BJ (cell line): ENCODE measurements around the gene RNF43. TPM values are rescaled to one million over a fixed set of nuclear protein-coding genes. Genes with fewer than 3 reads are reported as not detected.

Source experiments
- CTCF ChIA-PET: fragments of 350-600 bp; formaldehyde crosslinking; extraction: SDS; loops from one replicate; lab custom pipeline; 2021; ENCODE audit warnings: antibody characterized with exemption, inconsistent platforms; lab: Yijun Ruan, JAX
- POLR2A ChIA-PET: fragments of 300-600 bp; sonication (Branson Sonifier 250); formaldehyde crosslinking; extraction: SDS; loops from one replicate; lab custom pipeline; 2021; ENCODE audit warnings: antibody characterized with exemption; lab: Charles Lee
- DNase-seq: peaks from one replicate; pipeline ENCODE4 v3.0.0-alpha.2; 2011; ENCODE audit warnings: low read depth
- H3K27me3 ChIP-seq: 2 replicates; pipeline ENCODE4 v1.6.0; 2011; ENCODE audit warnings: low read length; ENCODE audit not compliant: control insufficient read depth, insufficient read depth
- H3K36me3 ChIP-seq: 2 replicates; pipeline ENCODE4 v1.5.1; 2011; ENCODE audit warnings: low read length; ENCODE audit not compliant: control insufficient read depth, insufficient read depth
- H3K4me3 ChIP-seq: 2 replicates; pipeline ENCODE4 v1.5.1; 2011; ENCODE audit warnings: low read depth, mild to moderate bottlenecking, control low read depth, low read length
- CTCF ChIP-seq: IDR thresholded peaks from 2 replicates; pipeline ENCODE4 v1.5.1; 2011; ENCODE audit warnings: low read depth, mild to moderate bottlenecking, control low read depth, inconsistent platforms, low read length, moderate library complexity; ENCODE audit not compliant: insufficient read depth
- polyA plus RNA-seq: library from polyadenylated mRNA; depleted of rRNA; stranded (reverse); fragments of >200 nt; gene quantifications from 2 replicates; pipeline ENCODE4 v1.2.3, GENCODE V29; 2011

Gene RNF43
- polyA plus RNA-seq, 1 experiment, result not detected

- DNase-seq, result no peak
- CTCF ChIA-PET, result interaction anchor here (0.7 to 6.1 kb wide), 3 partner anchors 42 to 139 kb away, joined by 3 to 95 read pairs (median 6); no protein-coding TSS in a partner anchor
Observed at GRCh38 chr17:58414596-58414997, 2.7 kb downstream of the RNF43 start.

GRCh38 chr17:58413684-58414083 is 3.6 kb downstream of the RNF43 start:
- ChIA-PET CTCF (interaction anchor here (0.6 to 6.1 kb wide), 3 partner anchors 93 to 101 kb away, joined by 3 to 95 read pairs (median 5); no protein-coding TSS in a partner anchor), POLR2A (no interaction called here)
- no peak for TF ChIP-seq CTCF
- Histone ChIP-seq H3K27me3 (peaks cover 2% of the 10 kb centered on the region; the same call in 1 of the 2 replicates), H3K36me3 (no peaks in the 10 kb centered on the region), H3K4me3 (no peak overlapping the region)
- DNase-seq, result no peak

More at GRCh38 chr17:58414596-58414997, 2.7 kb downstream of the RNF43 start:
- Histone ChIP-seq H3K4me3 (no peak overlapping the region), H3K27me3 (peaks cover 2% of the 10 kb centered on the region; the same call in 1 of the 2 replicates), H3K36me3 (no peaks in the 10 kb centered on the region)
- POLR2A ChIA-PET, result no interaction called here
- no peak for TF ChIP-seq CTCF

- H3K4me3 ChIP-seq, result no peak overlapping the region
- POLR2A ChIA-PET, result no interaction called here
- CTCF ChIA-PET, result interaction anchor here (1.4 to 6.1 kb wide), 2 partner anchors 96 to 101 kb away, joined by 5 to 95 read pairs; no protein-coding TSS in a partner anchor
Observed at GRCh38 chr17:58412961-58413586, 4.3 kb downstream of the RNF43 start.

GRCh38 chr17:58412064-58412703 is 5.2 kb downstream of the RNF43 start:
- no peak for DNase-seq
- POLR2A ChIA-PET, result no interaction called here
- TF ChIP-seq CTCF, result no peak
- Histone ChIP-seq H3K36me3 (no peaks in the 10 kb centered on the region), H3K27me3 (peaks cover 2% of the 10 kb centered on the region; the same call in 1 of the 2 replicates), H3K4me3 (no peak overlapping the region)
- CTCF ChIA-PET, result interaction anchor here (6.1 kb wide), 1 partner anchor 95 kb away, joined by 95 read pairs; no protein-coding TSS in a partner anchor

More at GRCh38 chr17:58412961-58413586, 4.3 kb downstream of the RNF43 start:
- Histone ChIP-seq H3K36me3 (no peaks in the 10 kb centered on the region), H3K27me3 (peaks cover 2% of the 10 kb centered on the region; the same call in 1 of the 2 replicates)
- DNase-seq, result no peak
- TF ChIP-seq CTCF, result no peak

GRCh38 chr17:58411408-58411894 is 5.9 kb downstream of the RNF43 start:
- H3K36me3 ChIP-seq, result no peaks in the 10 kb centered on the region
- CTCF ChIA-PET, result no interaction called here
- TF ChIP-seq CTCF, result no peak
- DNase-seq, result no peak
- POLR2A ChIA-PET, result no interaction called here
- H3K4me3 ChIP-seq, result no peak overlapping the region
- H3K27me3 ChIP-seq, result no peaks in the 10 kb centered on the region; the same call in 1 of the 2 replicates
